Effector CD4-positive, alpha-beta T cell (primary cell): ENCODE measurements around the gene NRXN2.
"Not testable (repeated sequence)": the region's sequence is repeated elsewhere in the genome, so short reads cannot be mapped to it uniquely, and the experiment has no call there.

Experiments used
- DNase-seq: peaks from one replicate; pipeline ENCODE4 v3.0.0-alpha.2; 2020

NRXN2 gene

GRCh38 chr11:64720167-64720566, 2.8 kb downstream of the NRXN2 start:
- DNase-seq: no peak

- DNase-seq: no peak
Observed at GRCh38 chr11:64719406-64719805, 3.6 kb downstream of the NRXN2 start.

- no peak for DNase-seq
Observed at GRCh38 chr11:64718780-64719124, 4.2 kb downstream of the NRXN2 start.

DNA sequence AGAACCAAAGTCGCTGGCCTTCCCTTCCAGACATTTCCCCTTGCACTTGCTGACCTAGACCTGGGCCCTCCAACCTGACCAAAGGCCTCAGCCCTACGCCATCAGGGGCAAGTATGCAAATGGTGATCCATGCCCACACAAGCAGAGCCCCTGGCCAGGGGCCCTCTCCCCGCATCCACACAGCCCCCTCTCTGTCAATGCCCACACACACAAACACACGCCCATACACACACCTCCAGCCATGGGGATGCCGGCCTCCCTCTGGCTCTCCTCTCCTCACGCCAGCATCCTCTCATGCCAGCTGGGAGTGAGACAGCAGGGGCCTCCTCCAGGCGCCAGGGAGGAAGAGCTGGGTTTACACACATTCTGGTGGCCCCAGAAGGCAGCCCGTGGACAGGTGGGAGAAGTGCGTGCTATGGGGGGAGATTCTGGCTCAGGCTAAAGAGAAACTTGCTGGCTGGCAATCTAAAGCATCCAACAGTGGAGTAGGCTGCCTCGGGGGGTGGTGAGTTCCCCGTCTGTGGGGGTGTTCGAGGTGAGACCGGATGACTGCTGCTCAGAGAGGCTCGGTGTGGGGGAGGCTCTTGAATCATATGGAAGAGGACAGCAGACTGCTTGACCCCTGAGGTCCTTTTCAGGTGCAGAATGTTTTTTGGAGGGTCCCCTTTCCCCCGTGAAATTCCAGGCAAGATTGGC, 4.8 kb downstream of the NRXN2 start:
- no peak for DNase-seq

DNA sequence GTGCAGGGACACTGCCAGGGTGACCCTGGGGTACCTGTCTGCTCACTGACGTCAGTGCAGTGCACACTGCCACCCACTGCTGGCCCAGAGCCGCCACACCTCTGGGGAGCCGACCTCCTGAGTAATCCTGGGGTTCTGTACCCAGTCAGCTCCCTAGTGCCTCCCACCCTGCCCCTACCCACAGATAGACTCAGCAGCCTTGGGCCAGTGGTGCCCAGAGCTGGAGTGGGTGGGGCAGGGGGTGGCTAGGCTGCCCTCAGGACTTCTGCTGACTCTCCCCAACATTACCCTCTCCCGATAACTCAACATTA, 5.8 kb downstream of the NRXN2 start:
- DNase-seq: no peak

DNA sequence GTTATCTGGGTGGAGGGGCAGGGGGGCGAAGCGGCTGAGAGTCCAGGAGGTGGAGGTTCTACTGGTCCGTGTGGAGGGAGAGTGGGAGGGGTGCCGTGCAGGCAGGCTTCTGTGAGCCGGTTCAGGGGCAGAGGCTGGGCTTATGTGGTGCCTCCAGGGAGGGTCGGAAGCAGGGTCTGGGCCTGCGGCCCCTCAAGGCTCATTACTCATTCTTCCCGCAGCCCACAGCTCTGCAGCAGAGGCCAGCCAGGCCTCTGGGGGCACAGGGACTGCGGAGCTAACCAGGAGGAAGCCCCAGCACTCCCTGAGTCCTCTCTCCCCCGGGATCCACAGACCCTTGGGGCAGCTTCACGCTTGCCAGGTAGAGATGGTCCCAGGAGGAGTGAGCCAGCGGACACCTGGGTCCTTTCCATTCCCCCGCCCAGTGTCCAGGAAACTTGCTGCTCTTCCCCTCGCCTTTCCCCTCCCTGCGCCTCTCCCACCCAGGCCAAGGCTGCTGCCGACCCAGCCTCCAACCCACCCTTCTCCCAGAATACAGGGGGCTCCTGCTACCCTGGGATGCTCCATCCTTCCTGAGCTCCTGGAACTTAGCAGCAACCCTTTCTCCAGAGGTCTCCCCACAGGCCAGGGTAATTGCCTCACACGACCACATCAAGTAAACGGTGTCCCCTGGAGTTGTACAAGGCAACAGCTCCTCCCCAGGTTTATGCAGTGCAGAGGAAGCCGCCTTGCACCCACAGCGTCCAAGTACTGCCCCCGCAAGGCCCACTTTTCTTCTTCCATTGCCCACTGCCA, 6.3 kb downstream of the NRXN2 start:
- no peak for DNase-seq

DNA sequence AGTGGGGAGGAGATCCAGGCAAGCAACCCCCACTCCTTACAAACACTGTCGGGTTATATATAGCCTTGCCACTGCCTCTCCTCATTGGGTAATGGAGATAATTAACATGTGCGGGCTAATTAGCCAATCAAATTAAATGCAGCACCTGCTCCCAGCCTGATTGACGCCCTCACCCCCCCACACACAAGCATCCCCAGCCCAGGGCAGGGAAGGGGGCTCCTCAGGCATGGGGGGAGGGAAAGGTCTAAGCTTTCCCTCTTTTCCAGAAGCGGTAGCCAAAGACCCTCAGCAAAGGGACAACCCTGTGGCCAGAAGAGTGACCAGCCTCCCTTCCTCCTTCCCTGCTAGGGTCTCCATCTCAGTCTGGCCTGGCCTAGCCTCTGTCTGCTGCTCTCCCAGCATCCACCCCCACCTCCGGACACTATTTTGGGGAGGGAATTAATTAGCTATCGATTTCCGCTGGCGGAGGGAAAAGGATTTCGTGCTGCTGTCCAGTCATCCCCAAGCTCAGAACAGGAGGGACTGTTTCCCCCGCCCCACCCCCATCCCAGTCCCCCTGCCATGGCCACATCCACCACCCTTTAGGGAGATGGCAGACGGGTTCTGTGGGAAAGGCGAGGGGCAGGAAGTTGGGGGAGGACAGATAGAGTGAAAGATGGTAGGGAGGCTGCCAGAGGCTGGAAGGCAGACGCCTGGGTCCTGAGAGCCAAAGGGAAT, 7.1 kb downstream of the NRXN2 start:
- DNase-seq: no peak

DNA sequence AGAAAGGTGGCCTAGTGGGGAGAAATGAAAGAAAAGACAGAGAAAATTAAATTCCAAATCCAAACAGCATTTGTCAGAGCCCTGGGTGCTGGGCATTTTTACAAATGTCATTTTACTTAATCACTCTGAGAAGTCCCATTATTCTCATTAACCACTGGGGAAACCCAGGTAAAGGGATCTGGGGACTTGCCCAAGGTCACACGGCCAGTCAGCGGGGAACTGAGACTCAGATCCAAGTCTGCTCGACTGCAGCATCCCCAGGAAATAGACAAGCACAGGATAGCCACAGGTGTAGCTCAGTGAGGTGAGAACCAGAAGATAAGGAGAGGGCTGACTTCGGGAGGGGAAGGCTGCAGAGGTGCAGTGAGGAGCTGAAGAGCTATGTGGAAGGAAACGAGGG, 7.9 kb downstream of the NRXN2 start:
- DNase-seq: no peak

DNA sequence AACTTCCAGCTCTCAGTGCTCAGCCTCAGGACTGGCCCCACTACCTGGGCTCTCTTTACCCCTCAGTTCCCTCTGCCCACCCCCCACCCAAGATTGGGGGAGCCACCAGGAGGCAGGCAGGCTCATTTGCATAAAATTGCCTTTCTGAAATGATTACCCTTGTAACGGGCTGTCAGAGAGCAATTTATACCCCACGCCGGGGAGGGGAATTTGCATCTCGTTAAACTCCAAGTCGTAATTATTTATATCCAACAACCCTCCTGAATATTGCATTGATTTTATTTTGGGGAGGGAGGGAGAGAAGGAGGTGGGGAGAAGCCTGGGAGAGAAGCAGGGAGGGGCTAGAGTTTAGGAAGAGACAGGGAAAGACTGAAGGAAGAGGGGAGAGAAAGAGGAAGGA, 8.3 kb downstream of the NRXN2 start:
- no peak for DNase-seq

DNA sequence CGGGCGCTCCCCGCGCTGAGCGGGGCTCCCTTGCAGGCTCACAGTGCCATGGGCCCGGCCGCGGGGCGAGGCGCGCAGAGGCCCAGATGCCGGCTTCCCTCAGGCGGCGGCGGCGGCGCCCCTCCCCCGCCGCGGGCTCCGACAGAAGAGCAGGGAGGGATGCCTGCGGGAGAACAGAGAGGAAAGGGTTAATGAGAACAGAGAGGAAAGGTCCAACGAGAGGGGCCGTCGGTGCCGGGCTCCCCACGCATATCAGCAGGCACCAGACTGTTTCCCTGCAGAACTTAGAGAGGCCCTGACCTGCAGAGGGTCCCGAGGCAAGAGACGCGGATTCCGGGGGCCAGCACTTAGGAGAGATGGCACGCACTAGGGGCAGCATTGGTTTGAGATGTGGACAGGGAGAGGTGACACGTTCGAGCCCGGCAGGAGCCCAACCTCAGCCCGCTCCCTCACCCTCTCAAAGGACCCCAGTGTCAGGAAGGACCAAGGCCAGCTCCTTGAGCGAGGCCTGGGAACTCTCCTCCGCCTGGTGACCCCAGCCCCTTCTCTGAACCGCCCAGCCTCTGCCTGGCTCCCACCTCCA, 9.1 kb downstream of the NRXN2 start:
- DNase-seq: no peak

DNA sequence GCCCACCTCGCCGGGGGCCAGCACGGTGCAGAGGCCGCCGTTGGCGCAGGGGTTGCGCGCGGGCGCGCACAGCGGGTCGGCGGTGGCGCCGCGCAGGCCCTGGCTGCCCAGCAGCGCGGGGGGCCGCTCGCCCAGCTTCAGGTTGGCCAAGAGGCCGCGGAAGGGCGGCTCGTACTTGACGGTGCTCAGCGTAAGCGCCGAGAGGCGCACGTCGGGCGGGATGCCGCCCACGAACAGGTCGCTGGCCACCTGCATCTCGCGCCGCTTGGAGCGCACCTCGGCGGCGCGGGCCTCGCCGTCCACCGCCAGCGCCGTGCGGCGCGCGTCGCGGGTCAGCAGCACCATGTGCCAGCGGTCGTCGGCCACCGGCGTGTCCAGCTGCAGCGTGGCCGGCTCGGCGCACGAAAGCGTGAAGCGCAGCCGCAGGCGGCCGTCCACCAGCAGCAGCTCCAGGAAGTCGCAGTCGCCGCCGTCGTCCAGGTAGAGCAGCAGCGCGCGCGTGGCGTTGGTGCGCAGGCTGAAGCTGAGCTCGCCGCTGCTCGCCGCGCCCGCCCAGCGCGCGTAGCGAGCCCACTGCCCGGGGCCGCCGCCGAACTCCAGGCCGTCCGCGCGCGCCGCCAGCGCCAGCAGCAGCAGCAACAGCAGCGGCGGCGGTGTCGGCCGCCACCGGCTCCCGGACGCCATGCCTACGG, 9.8 kb downstream of the NRXN2 start:
- no peak for DNase-seq

GRCh38 chr11:64712430-64713015, 10.5 kb downstream of the NRXN2 start:
- no peak for DNase-seq

DNA sequence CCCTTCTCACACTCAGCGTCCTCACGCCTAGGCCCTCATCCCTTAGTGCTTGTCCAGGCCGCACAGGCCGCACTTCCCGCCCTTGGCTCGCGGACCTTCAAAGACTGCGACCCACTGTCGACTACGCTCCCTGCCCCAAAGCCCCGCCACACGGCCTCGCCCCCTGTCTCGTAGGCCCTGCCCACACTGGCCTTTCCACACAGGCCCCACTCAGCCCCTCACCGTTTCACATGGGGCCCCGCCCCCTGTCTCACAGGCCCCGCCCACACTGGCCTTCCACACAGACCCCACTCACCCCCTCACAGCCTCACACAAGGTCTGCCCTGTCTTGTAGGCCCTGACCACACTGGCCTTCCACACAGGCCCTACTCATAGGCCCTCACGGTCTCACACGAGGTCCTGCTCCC, 11.0 kb downstream of the NRXN2 start:
- no peak for DNase-seq

DNA sequence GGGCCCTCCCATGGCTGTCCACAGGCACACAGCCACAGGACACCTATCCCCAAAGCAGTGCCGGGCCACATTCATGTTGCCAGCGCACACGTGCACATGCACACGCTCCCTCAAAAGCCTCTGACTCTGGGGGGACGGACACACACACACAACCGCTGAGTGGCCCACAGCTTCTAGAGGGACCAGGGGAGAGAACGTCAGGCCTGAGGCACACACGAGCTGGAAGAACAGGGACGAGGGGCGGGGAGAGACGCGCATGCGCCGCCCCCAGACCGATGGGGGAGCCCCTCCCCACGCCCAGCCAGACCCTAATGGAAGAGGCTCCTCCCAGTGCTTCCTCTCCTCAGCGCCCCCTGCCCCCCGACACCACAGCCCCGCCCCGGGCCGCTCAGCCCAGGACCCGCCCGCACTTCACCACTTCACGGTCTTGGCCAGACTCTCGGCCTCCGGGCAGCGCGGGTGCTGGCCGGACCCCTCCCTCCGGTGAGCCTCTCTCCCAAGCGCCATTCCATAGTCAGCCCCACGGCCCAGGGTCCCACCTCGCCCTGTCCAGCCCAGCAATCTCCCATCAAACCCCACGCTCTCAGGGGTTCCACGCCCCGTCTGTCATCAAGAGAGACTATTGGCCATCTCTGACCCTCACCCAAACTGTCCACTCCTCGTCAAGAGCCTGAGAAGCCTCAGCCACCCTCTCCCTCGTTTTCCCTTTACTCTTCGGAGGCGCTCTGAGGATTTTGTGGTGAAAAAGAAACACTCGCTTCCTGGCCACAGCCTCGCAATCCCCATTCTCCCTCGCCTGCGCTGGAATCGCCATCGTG, 11.7 kb downstream of the NRXN2 start:
- no peak for DNase-seq

- DNase-seq: no peak
Observed at GRCh38 chr11:64710418-64711137, 12.4 kb downstream of the NRXN2 start.

DNA sequence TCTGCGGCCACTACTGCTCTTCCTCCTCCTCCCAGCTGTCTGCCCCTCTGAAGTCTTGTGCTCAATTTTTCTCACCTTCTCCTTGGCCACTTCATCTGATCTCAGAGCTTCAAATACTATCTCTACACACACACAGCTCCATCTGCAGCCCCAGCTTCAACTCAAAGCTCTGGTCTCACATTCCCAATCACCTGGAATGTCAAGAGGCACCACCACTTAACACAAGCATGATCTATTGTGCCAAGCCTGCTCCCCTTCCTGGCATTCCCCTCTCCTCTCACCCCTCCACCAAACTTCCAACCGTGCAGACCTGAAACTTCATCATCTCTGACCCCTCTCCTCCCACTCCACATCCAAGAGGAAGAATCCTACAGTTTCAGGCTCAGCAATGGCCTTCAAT, 17.5 kb downstream of the NRXN2 start:
- DNase-seq: no peak

- DNase-seq: no peak
Observed at GRCh38 chr11:64703048-64703447, 19.9 kb downstream of the NRXN2 start.

DNA sequence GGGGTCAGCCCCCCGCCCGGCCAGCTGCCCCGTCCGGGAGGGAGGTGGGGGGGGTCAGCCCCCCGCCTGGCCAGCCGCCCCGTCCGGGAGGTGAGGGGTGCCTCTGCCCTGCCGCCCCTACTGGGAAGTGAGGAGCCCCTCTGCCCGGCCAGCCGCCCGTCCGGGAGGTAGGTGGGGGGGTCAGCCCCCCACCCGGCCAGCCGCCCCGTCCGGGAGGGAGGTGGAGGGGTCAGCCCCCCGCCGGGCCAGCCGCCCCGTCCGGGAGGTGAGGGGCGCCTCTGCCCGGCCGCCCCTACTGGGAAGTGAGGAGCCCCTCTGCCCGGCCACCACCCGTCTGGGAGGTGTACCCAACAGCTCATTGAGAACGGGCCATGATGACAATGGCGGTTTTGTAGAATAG, 21.0 kb downstream of the NRXN2 start:
- DNase-seq: not testable (repeated sequence)

DNA sequence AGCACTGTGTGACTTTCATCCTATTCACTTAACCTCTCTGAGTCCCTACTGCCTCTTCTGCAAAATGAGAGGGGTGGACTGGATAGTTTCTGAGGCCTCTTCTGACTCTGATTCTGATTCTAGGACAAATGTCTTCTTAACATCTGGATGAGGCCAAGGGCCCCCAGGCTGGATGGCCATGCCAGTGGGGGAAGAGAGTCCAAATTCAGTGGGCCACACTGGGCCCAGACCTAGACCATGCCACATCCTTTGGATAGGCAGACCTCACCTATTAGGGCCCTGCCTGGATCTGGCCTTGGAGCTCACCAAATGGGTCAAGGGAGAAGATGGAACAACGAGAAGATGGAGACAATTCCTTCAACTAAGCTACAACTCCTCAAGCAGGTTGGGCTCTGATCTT, 24.6 kb downstream of the NRXN2 start:
- no peak for DNase-seq

GRCh38 chr11:64697663-64698375, 25.2 kb downstream of the NRXN2 start:
- DNase-seq: no peak
